ENCODE data around the gene ICA1. TPM values are rescaled to one million over a fixed set of nuclear protein-coding genes. Genes with fewer than 3 reads are reported as not detected.

ICA1 gene
- total and polyA plus RNA-seq, 2 of the 4 experiments (the other 2 are of a cell fraction) = not detected

- Histone ChIP-seq H3K23ac (ENCODE audit: low read depth, low read length) (no peak overlapping the region), H3K56ac (ENCODE audit: extremely low read depth, insufficient read depth, low read length) (no peak overlapping the region), H3K9me3 (ENCODE audit: control insufficient read depth, insufficient read depth, low read length) (no peaks in the 10 kb centered on the region), H2BK15ac (ENCODE audit: low read depth, low read length) (no peak overlapping the region), H2AK9ac (replicated peaks; ENCODE audit: low read depth, low read length, poor library complexity) (no peak overlapping the region), H2BK120ac (ENCODE audit: low read depth, low read length) (no peak overlapping the region), H2BK5ac (ENCODE audit: low read depth, low read length, poor library complexity, severe bottlenecking) (no peak overlapping the region), H3K4me3 (ENCODE audit: insufficient read depth, low read depth, low read length) (no peak overlapping the region), H3K36me3 (ENCODE audit: control insufficient read depth, insufficient read depth, low read length) (no peaks in the 10 kb centered on the region), H2AFZ (replicated peaks; ENCODE audit: low read length, poor library complexity) (no peak overlapping the region), H3K18ac (ENCODE audit: low read depth, low read length) (no peak overlapping the region), H4K8ac (ENCODE audit: low read depth in 2 of 2, low read length in 2 of 2) (no peak overlapping the region), H3K4me2 (ENCODE audit: low read depth, low read length) (no peak overlapping the region), H4K20me1 (ENCODE audit: insufficient read depth, low read length) (no peaks in the 10 kb centered on the region), H3K27me3 (ENCODE audit: control insufficient read depth, insufficient read depth, low read length) (no peaks in the 10 kb centered on the region), H4K91ac (ENCODE audit: insufficient read depth, low read depth, low read length) (no peak overlapping the region), H3K9ac (ENCODE audit: low read depth, low read length) (no peak overlapping the region), H4K5ac (ENCODE audit: low read depth, low read length) (no peak overlapping the region), H2BK20ac (ENCODE audit: low read depth, low read length) (no peak overlapping the region), H3K14ac (replicated peaks; ENCODE audit: low read depth, low read length) (no peak overlapping the region), H3K79me1 (ENCODE audit: low read depth in 1 of 2, low read length in 2 of 2) (no peaks in the 10 kb centered on the region), H3K4me1 (ENCODE audit: control insufficient read depth, insufficient read depth, low read length) (no peaks in the 10 kb centered on the region; the same call in 1 of the 2 replicates), H3K9me1 (ENCODE audit: insufficient read depth, low read length) (no peaks in the 10 kb centered on the region), H2AK5ac (ENCODE audit: low read depth, low read length) (no peak overlapping the region), H3K4ac (ENCODE audit: low read depth, low read length) (no peak overlapping the region), H3K27ac (ENCODE audit: insufficient read depth, low read length) (no peak overlapping the region)
- POLR2A ChIA-PET (ENCODE audit: unreplicated experiment) = no interaction called here
- in situ Hi-C loops (cut with MboI; ENCODE audit: low sequenced_read_pairs) = no loop called here
- DNase-seq = no peak
- 60% methylated on average over 1 of the region's 2 CpGs; no CpG with 5 or more reads in 1 of the 2 experiments for WGBS, 2 experiments (ENCODE audit: extremely low coverage in 2 of 2, insufficient read length in 1 of 2)
- TF ChIP-seq POLR2A (IDR thresholded peaks at IDR 0.05; ENCODE audit: low read depth, low read length) = no peak
- no peak for TF ChIP-seq NFE2L2 (IDR thresholded peaks at IDR 0.05; ENCODE audit: low read depth, low read length)
- no peak for TF ChIP-seq MAZ (IDR thresholded peaks at IDR 0.05; ENCODE audit: borderline replicate concordance, low read depth, low read length)
- no peak for TF ChIP-seq RCOR1 (IDR thresholded peaks at IDR 0.05; ENCODE audit: insufficient replicate concordance, low read length)
- TF ChIP-seq BHLHE40 (IDR thresholded peaks at IDR 0.05; ENCODE audit: low read depth, low read length) = no peak
- TF ChIP-seq MXI1 (IDR thresholded peaks at IDR 0.05; ENCODE audit: borderline replicate concordance, low read depth, low read length) = no peak
- no peak for TF ChIP-seq RFX5 (IDR thresholded peaks at IDR 0.05; ENCODE audit: low read depth, low read length)
- no peak for TF ChIP-seq USF2 (IDR thresholded peaks at IDR 0.05; ENCODE audit: low read depth, low read length)
- no peak for TF ChIP-seq SMC3 (IDR thresholded peaks at IDR 0.05; ENCODE audit: low read depth, low read length)
- intact Hi-C loops (cut with micrococcal nuclease) = no loop called here
- dilution Hi-C loops (cut with HindIII; ENCODE audit: low sequenced_read_pairs, unreplicated experiment) = no loop called here
- BruUV-seq (replicated peaks) = no TSS peak
- CTCF ChIA-PET = no interaction called here
- ATAC-seq (ENCODE audit: low read depth) = no peak
Observed at GRCh38 chr7:8112685-8113084, 149.3 kb downstream of the ICA1 start.

All from IMR-90 (cell line).